NT2/D1 (cell line): ENCODE results near the gene ANGPT4.

Experiments
- SUZ12 ChIP-seq: IDR thresholded peaks from 2 replicates; pipeline ENCODE4 v1.6.1; 2011; ENCODE audit not compliant: insufficient read length, insufficient read depth; ENCODE audit errors: extremely low read depth
- YY1 ChIP-seq: IDR thresholded peaks from 2 replicates; pipeline ENCODE4 v1.6.1; 2011; ENCODE audit not compliant: insufficient read length, insufficient read depth
- ZNF274 ChIP-seq: IDR thresholded peaks from 2 replicates; pipeline ENCODE4 v1.6.1; 2011; ENCODE audit warnings: mild to moderate bottlenecking, low read depth, low read length

GRCh38 chr20:922781-923180, 6.6 kb upstream of the ANGPT4 start:
- no peak for TF ChIP-seq ZNF274
- no peak for TF ChIP-seq YY1
- TF ChIP-seq SUZ12, result no peak
